MM.1S (cell line): ENCODE data around the gene TCEANC2.

ENCODE experiments used
- CTCF ChIP-seq: fragments of 300-600 bp; sonication (generic); IDR thresholded peaks from 2 replicates; pipeline ENCODE4 v1.5.1; 2016; ENCODE audit warnings: antibody characterized with exemption, low read length, mixed read lengths
- EZH2phosphoT487 ChIP-seq: fragments of 300-600 bp; sonication (generic); IDR thresholded peaks from 2 replicates; pipeline ENCODE4 v1.6.1; 2018; ENCODE audit warnings: antibody characterized with exemption, low read length

DNA sequence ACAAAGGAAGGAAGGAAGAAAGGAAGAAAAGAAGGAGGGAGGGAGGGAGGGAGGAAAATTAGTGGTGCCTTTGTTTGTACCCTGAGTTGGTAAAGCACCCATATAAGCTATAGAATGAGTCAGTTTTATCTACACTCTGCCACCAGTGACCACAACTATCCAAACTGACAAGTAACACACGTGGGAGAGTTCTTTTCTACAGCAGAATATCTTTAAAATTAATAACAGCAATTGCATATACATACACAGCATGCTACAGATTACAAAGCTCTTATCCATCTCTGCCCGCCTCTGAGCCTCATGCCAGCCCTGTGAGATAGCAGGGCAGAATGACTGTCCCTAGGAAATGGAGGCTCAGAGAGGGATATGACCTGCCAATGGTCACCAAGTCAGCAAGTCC is 79.1 kb downstream of the TCEANC2 start:
- TF ChIP-seq CTCF (no peak), EZH2phosphoT487 (no peak)
